Measurements from ENCODE around the gene HPD.
A peak's percentile ranks its signal among the peaks of the same experiment; 100 is the strongest.
"Not testable (repeated sequence)": the region's sequence is repeated elsewhere in the genome, so short reads cannot be mapped to it uniquely, and the experiment has no call there.

The HPD gene

DNA sequence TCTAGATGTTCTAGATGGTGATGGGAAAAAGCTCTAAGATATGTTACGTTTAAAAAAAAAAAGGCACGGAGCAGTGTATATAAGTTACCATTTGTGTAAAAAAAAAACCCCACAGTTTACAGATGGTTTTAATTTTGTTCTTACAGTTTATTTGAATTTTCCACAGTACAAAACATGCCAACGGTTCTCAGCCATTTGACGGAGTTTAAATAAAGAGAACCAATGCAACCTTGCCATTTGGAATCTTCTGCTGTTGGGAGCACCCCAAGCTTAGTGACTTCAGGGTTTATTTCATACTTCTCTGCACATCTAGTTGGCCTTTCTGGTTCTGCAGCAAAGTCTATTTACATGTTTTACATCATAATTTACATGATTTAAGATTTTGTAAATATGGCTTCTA lies 7.7 kb upstream of the HPD start:
- peak in 1 of 2 experiments; percentile 17 for DNase-seq (ENCODE audit: low read depth in 2 of 2)

DNA sequence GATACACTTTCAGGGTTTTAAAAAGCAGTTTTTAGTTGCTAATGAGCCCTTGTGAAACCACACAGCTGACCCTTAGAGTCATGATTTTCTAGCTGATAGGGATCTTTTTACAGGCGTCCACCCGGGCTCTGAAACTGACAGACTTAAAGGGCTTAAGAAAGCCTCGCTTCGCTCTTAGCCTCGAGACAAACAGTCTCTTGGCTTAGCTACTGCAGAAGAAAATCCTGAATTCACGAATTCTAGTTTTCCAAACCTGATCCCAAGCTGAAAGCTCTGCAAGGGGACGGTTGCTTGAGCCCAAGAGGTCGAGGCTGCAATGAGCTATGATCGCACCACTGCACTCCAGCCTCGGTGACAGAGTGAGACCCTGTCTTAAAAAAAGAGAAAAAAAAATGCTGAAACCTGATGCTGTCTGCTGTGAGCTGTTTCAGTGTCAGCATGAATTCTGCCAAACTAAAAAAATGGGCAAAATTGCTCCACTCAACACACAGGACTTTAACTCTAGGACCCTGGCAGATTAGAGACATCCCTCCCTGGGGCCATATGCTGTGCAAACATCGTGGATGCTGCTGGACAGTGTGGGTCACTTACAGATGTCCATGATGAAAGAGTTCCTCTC lies 3.1 kb upstream of the HPD start:
- DNase-seq (ENCODE audit: low read depth in 2 of 2), result no peak

DNA sequence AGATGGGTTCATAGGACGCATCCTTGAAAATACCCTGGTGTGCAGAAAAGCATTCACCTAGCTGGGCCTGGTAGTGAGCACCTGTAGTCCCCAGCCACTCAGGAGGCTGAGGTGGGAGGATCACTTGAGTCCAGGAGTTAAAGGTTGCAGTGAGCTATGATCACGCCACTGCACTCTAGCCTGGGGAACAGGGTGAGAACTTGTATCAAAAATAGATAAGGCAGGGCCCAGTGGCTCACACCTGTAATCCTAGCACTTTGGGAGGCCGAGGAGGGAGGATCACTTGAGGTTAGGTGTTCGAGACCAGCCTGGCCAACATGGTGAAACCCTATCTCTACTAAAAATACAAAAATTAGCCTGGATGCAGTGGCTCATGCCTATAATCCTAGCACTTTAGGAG lies 2.0 kb upstream of the HPD start:
- DNase-seq (ENCODE audit: low read depth in 2 of 2), result not testable (repeated sequence)

DNA sequence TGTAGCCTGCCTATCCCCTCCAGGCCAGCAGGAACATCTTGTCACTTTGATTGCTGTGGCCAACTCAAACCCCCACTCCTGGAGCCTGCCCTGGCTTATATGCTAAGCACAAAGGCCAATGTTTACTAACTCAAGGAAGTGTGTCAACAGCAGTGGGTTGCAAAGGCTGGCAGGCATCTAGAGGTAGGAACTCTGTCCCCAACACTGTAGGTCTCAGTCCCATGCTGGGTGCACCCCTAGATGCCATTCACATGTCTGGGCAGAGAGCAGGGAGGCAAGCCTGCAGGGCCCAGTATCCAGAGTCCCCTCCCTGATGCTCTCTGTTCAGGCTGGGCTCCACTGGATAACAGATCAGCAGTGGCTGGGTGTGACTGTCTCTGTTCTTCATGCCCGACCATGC lies 1.6 kb upstream of the HPD start:
- DNase-seq (ENCODE audit: low read depth in 2 of 2), result no peak

DNA sequence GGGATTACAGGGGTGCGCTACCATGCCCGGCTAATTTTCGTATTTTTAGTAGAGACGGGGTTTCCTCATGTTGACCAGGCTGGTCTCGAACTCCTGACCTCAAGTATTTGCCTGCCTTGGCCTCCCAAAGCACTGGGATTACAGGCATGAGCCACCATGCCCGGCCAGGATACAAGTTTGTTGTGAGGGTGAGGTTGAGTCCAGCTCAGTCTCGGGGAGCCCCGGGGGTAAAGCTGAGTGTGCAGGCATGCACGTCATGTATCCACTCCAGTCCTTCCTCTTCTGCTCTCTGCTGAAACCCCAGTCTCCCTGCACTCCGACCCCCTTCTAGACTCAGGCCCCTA lies 369 bp downstream of the HPD start:
- DNase-seq (ENCODE audit: low read depth in 2 of 2), result no peak

DNA sequence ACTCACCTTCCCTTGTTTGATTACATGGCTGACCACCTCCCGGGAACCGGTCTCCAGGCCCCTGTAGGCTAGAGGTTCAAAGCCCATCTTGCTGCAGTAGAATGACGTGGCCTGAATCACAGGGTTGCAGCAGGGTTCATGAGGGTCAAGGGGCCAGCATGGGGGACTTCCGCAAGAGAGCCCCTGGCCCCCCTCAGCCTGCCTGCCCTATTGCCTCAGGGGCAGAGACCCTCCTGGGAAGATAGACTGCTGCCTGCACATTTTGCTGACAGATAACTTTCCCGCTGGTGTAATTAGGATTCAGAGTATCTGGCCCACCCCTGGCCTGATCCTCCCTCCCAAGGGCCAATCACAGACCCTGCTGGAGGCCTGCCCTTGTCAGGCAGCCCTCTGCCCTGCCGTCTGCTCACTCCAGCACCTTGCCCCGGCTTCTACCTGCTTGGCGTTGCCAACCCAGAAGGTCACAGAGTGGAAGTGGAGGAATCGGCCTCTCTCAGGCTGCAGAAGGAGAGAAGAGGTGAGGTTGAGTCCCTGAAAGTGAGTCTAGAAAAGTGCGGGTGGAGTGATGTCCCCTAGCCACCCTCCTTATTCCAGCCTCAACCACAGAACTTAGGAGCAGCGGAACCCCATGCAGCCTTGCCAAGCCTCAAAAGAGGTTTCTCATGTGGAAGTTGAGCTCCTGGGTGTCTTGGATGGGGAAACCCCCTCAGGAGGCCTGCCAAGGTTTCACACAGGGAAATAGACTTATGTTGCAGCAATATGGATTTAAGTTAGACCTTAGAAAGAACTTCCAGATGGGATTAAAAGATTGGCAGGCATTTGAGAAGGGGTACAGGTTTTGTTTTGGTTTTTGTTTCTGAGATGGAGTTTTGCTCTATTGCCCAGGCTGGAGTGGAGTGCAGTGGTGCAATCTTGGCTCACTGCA lies 1.1 kb downstream of the HPD start:
- no peak for DNase-seq (ENCODE audit: low read depth in 2 of 2)

DNA sequence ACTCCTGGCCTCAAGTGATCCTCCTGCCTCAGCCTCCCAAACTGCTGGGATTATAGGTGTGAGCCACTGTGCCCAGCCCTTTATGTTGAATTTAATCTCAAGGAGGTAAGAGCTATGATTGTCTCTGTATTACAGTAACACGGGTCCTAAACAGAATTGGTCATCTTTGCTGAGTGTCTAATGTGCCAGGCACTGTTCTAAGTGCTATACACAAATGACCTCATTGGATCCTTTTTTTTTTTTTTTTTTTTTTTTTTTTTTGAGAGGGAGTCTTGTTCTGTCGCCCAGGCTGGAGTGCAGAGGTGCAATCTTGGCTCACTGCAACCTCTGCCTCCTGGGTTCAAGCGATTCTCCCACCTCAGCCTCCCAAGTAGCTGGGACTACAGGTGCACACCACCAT lies 6.3 kb downstream of the HPD start:
- not testable (repeated sequence) for DNase-seq (ENCODE audit: low read depth in 2 of 2)

DNA sequence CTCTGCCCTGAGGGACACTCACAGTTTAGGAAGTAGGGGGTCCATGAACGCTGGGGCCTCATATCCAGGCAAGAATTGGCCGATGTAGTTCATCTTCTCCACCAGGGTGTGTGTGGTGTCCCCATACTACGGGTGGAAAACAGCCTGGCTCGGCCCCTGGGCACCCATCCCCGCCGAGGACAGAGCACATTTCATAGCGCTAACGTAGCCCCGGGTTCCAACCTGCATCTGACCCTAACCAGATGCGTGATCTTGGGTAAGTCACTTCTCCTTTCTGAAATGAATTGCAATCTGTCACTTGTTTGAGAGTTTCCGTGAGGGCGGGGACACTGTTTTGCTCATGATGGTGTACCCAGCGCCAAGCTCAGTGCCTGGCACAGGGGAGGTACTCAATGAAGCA lies 9.0 kb downstream of the HPD start:
- no peak for DNase-seq (ENCODE audit: low read depth in 2 of 2)

DNA sequence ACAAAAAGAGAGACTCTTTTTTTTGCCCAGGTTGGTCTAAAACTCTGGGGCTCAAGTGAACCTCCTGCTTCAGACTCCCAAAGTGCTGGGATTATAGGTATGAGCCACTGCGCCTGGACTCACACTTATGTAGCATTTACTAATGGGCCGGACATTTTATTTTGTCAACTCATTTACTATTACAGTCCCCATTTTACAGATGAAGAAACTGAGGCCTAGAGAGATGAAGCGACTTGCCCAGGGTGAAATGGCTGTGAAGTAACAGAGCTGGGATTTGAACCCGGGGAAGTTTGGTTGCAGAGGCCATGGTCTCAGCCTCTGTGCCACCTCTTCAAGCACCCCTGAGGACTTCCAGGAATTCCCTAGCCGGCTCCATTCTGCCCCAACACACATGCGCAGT lies 9.4 kb downstream of the HPD start:
- DNase-seq (ENCODE audit: low read depth in 2 of 2), result no peak

DNA sequence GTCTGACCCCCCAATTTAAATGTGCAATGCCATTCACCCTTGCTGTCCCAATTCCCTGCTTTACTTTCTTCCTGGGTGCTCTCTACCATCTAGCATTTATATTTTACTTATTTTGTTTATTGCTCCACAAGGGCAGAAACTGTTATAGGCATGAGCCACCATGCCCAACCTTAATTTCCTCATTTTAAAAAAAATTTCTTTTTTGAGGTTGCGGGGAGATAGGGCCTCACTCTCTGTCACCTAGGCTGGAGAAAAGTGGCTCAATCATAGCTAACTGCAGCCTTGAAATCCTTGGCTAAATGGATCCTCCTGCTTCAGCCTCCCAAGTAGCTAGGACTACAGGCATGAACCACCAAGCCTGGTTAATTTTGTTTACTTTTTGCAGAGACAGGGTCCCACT lies 13.0 kb downstream of the HPD start:
- no peak for DNase-seq (ENCODE audit: low read depth in 2 of 2)

DNA sequence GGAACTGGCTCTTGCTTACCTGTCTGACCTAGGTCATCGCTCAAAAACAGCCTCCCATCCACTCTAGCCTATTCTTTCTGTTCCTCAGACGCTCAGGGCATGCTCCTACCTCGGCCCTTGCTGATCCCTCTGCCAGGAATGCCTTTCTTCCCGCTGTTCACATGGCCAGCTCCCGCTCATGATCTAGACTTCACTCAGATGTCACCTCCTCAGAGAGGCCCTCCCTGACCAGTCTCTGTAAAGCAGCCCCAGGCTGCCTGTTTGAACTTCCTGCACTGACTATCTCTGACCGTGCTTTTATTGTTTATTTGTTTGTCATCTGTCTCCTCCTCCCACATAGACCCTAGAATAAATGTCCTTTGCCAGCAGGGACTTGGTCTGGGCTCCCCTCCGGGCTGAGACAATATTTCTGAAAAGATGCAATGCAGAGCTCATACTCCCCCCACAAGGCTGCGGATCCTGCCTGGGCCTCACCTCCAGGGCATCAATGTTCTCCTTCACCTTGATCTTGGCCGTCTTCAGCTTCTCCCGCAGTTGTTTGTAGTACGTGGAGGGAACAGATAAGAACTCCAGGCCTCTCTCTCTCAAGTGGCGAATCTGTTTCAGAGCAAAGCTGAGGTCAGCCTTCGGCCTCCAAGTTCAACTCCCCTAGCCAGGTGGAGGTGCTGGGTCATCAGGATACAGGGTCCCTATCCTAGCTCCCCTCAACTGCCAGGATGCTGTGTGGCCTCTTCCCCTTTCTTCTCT lies 15.2 kb downstream of the HPD start:
- DNase-seq (ENCODE audit: low read depth in 2 of 2), result no peak

DNA sequence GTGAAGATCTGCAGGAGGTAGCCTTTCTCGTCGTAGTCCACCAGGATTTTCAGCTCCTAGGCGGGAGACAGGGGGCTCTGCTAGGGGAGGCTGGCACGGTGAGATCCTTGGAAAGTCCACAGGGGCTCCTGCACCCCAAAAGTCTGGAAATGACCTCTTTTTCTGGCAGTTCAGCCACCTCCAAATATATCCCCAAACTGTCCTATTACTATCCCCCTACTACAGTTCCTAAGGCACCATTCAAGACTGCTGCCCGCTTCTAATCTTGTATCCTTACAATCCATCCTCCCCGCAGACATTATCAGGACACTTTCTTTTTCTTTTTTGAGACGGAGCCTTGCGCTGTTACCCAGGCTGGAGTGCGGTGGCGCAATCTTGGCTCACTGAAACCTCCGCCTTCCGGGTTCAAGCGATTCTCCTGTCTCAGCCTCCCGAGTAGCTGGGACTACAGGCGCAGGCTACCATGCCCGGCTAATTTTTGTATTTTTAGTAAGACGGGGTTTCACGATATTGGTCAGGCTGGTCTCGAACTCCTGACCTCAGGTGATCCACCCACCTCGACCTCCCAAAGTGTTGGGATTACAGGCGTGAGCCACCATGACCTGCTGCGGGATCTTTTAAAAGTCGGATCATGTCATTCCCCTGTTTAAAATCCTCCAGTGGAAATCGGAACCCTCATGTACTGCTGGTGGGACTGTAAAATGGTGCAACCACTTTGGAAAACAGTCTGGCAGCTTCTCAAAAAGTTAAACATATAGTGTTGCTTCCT lies 18.5 kb downstream of the HPD start:
- no peak for DNase-seq (ENCODE audit: low read depth in 2 of 2)

DNA sequence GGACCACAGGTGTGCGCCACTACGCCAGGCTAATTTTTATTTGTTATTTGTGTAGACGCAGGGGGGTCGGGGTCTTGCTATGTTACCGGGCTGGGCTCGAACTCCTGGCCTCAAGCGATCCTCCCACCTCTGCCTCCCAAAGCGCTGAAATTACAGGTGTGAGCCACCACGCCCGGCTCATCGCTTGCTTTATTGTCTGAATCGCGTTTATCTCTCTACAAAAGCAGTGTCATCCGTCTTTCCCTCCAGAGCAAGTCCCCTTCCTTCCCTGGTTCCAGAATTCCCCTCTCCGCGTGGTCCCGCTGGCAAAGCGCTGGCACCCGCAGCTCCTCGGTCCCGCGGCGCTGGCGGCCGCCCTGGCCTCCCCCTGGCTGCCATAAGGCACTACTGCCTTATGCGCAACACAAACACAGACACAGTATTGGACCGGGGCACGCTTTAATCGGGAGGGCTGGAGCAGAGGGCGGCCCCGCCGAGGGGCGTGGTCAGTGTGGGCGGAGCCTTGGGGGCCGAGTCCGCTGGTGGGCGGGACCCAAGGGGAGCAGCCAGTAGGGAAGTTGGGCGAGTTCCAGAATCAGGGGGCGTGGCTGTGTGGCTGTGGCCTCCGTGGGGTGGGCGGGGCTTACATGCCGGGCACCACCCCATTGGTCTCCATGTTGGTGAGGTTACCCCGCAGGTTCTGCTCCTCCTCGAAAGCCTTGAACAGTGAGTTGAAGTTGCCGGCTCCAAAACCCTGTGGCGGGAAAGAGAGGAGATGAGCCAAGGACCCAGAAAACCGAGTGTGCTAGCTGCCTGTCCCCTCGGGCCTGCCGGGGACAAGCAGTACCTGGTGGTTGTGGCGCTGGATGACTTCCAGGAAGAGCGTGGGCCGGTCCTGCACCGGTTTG lies 19.3 kb downstream of the HPD start:
- peak; percentile 93 for DNase-seq (ENCODE audit: low read depth in 2 of 2)

DNA sequence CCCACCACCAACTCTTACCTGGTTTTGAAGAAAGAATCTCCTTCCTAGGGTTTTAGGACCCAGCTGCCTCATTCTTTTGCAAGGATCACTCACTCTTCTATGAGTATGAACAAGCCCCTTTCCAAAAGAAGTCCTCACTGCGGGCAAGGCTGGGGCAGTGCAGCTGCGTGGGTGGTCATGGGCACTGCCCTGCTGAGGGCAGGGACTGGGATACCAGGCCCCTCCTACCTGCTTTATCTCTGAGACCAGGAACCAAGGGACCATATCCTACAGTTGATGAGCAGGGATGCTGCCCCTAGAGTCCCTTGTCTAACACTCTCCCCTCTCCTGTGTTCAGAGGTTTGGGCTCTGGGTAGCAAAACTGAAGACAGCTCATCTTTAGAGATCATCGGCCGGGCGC lies 20.5 kb downstream of the HPD start:
- DNase-seq (ENCODE audit: low read depth in 2 of 2), result no peak

DNA sequence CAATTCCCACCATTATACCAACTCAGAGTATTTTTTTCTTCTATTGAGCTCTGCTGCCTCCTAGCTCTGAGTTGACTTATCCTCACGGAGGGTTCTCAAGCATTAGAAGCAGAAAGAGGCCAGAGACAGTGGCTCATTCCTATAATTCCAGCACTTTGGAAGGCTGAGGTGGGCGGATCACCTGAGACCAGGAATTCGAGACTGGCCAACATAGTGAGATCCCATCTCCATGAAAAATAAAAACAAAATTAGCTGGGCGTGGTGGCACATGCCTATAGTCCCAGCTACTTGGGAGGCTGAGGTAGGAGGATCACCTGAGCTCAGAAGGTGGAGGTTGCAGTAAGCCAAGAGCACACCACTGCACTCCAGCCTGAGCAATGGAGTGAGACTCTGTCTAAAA lies 21.0 kb downstream of the HPD start:
- DNase-seq (ENCODE audit: low read depth in 2 of 2), result no peak

DNA sequence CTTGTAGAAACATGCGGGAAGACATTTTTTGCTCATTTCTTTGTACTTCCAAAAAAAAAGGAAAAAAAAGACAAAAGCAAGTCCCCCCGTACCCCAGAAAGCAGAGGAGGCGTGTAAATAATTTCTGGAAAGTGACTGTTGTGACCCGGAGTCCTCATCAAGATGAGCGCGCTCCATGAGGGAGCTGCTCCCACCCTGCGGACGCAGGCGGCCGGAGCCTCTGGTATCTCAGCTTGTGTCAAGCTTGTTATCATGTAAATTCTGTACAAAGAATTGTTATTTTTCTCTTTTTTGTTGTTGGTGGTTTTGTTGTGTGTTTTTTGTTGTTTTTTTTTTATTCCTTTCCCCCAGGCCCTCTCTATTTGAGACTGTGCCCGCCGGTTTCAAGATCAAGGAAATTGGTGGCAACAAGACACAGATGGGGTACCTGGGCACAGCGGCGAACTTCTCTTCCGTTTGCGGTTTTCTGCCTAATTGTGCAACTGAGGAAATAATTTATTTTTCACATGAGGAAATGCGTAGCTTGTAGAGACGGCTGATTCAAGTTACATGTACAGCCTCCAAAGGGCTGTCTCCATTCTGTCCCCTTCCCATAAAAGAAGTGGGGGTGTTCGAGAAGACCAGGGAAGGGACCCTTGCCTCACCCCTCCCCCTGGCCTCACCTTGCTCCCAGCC lies 27.0 kb downstream of the HPD start:
- DNase-seq (ENCODE audit: low read depth in 2 of 2), result no peak

DNA sequence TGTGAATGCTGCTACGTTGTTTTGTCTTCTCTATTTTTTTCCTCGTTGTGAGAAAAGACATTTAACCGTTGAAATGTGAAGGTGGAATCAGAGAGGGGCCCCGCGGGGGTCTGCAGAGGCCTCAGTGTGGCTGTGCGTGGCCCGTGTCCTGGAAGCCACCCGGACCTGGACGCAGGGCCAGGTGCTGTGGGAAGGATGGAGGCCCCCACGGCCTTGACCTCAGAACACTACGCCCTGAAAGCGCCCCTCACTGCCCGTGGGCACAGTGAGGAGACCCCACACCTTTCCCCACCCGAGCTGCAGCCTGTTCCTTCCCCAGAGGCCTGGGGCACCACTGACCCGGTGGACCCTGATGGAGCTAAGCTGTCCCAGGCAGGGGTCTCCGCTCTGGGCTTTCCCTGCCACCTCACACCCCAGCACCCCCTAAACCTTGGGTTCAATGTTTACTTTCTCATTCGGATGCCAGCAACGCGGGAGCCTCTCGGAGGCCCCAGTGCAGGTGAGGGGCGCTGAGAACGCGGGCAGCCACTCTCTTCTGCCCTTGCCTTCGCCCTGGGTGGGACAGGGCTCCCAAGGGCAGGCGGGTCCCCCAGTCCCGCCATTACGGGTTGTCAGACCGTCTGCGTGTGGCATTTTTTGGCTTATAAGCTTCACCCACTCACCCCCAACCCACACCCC lies 27.9 kb downstream of the HPD start:
- DNase-seq (ENCODE audit: low read depth in 2 of 2), result no peak

DNA sequence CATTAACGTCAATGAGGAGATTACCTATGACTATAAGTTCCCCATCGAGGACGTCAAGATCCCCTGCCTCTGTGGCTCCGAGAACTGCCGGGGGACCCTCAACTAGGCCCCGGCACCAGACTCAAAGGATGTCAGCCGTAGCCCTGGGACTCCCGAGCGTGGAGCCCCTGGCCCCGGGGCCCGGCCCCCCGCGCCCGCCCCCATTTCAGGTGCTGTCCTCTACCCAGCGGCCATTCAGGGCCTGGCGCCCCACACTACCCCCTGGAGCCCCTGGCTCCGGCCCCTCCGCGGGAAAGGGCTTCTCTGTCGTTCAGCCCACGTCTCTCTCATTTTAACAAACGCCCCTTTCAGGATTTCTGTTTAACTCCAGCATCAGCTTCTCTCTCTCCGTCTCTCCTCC lies 28.5 kb downstream of the HPD start:
- DNase-seq (ENCODE audit: low read depth in 2 of 2), result no peak

DNA sequence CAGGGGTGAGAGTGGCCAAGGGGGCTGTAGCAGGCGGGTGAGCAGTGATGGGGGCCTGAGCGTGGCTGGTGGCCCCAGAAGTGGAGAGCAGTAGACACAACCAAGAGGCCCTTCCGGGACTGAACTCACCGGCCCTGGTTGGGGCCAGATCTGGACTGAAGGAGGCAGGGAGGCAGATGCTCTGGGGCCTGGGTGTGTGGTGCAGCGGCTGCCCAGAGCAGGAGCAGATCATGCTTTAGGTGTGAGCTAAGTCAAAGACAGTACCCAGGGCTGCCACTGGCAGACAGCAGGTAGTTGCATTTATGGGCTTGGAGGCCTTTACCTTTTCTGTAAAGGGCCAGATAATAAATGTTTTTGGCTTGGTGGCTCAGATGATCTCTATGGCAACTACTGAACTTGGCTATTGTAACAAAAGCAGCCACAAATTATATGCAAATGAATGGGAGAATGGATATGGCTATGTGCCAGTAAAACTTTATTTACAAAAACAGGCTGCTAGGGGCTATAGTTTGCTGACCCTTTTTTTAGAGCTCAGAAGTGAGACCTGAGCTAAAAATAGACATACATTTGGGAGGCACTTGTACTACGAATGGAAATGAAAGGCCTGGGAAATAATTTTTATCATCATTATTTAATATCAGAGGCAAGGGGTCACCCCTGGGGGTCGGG lies 29.3 kb downstream of the HPD start:
- no peak for DNase-seq (ENCODE audit: low read depth in 2 of 2)
